ENCODE results near the gene ZNF639. TPM values are rescaled to one million over a fixed set of nuclear protein-coding genes. Genes with fewer than 3 reads are reported as not detected.

The ZNF639 gene
- total RNA-seq, 2 donors from 2014 or later: 41.1 to 42.0 TPM

DNA sequence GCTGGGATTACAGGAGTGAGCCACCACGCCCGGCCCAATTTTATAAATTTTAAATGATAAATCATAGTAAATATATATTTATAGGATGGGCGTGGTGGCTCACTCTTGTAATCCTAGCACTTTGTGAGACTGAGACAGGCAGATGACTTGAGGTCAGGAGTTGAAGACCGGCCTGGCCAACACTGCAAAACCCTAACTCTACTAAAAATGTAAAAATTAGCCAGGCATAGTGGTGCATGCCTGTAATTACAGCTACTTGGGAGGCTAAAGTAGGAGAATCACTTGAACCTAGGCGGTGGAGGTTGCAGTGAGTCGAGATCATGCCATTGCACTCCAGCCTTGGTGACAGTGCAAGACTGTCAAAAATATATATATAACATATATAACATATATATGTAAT, 51.1 kb downstream of the ZNF639 start:
- Mint-ChIP-seq H3K9me3 (no peaks in the 10 kb centered on the region), H3K27ac (no peak overlapping the region), H3K4me1 (no peaks in the 10 kb centered on the region), H3K4me3 (no peak overlapping the region), H3K36me3 (ENCODE audit: low read depth) (peaks cover 27% of the 10 kb centered on the region), H3K27me3 (ENCODE audit: insufficient read depth) (no peaks in the 10 kb centered on the region)
- no peak overlapping the region for H3K27ac ChIP-seq (ENCODE audit: low read depth, low read length)
- WGBS, 2 experiments (ENCODE audit: insufficient coverage in 1 of 2, insufficient read length in 1 of 2): 96 to 100% methylated on average over 1 to 3 of the region's 6 CpGs
- no peaks in the 10 kb centered on the region for H3K4me1 ChIP-seq (ENCODE audit: control insufficient read depth, insufficient read depth, low read length)
- no peaks in the 10 kb centered on the region for H3K27me3 ChIP-seq (ENCODE audit: control insufficient read depth, insufficient read depth, low read length, poor library complexity, severe bottlenecking)
- DNase-seq: no peak
- TF ChIP-seq, protein P1, sequence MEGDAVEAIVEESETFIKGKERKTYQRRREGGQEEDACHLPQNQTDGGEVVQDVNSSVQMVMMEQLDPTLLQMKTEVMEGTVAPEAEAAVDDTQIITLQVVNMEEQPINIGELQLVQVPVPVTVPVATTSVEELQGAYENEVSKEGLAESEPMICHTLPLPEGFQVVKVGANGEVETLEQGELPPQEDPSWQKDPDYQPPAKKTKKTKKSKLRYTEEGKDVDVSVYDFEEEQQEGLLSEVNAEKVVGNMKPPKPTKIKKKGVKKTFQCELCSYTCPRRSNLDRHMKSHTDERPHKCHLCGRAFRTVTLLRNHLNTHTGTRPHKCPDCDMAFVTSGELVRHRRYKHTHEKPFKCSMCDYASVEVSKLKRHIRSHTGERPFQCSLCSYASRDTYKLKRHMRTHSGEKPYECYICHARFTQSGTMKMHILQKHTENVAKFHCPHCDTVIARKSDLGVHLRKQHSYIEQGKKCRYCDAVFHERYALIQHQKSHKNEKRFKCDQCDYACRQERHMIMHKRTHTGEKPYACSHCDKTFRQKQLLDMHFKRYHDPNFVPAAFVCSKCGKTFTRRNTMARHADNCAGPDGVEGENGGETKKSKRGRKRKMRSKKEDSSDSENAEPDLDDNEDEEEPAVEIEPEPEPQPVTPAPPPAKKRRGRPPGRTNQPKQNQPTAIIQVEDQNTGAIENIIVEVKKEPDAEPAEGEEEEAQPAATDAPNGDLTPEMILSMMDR (conservative IDR thresholded peaks at IDR 0.05): peak; percentile 54
- peaks cover 29% of the 10 kb centered on the region for H3K36me3 ChIP-seq (ENCODE audit: control insufficient read depth, insufficient read depth, low read length)
- H3K4me3 ChIP-seq (ENCODE audit: low read length): no peak overlapping the region
- H3K9me3 ChIP-seq (ENCODE audit: control insufficient read depth, low read length): no peaks in the 10 kb centered on the region
- H3K9ac ChIP-seq (ENCODE audit: extremely low read depth, low read length, poor library complexity, severe bottlenecking): no peak overlapping the region

- Mint-ChIP-seq H3K27me3 (ENCODE audit: insufficient read depth) (no peaks in the 10 kb centered on the region), H3K9me3 (no peaks in the 10 kb centered on the region), H3K4me1 (no peaks in the 10 kb centered on the region), H3K36me3 (ENCODE audit: low read depth) (peaks cover 35% of the 10 kb centered on the region), H3K4me3 (no peak overlapping the region), H3K27ac (no peak overlapping the region)
- no peak for DNase-seq
- Histone ChIP-seq H3K4me3 (ENCODE audit: low read length) (no peak overlapping the region), H3K27me3 (ENCODE audit: control insufficient read depth, insufficient read depth, low read length, poor library complexity, severe bottlenecking) (no peaks in the 10 kb centered on the region), H3K36me3 (ENCODE audit: control insufficient read depth, insufficient read depth, low read length) (peaks cover 38% of the 10 kb centered on the region), H3K27ac (ENCODE audit: low read depth, low read length) (no peak overlapping the region), H3K4me1 (ENCODE audit: control insufficient read depth, insufficient read depth, low read length) (no peaks in the 10 kb centered on the region), H3K9me3 (ENCODE audit: control insufficient read depth, low read length) (no peaks in the 10 kb centered on the region), H3K9ac (ENCODE audit: extremely low read depth, low read length, poor library complexity, severe bottlenecking) (no peak overlapping the region)
- 92 to 93% methylated on average over 6 to 12 of the region's 12 CpGs for WGBS, 2 experiments (ENCODE audit: insufficient coverage in 1 of 2, insufficient read length in 1 of 2)
- TF ChIP-seq, protein P1 (conservative IDR thresholded peaks at IDR 0.05): no peak
Observed at GRCh38 chr3:179375091-179375999, 52.5 kb downstream of the ZNF639 start.

- no peak overlapping the region for H3K27ac ChIP-seq (ENCODE audit: low read depth, low read length)
- H3K9ac ChIP-seq (ENCODE audit: extremely low read depth, low read length, poor library complexity, severe bottlenecking): no peak overlapping the region
- H3K9me3 ChIP-seq (ENCODE audit: control insufficient read depth, low read length): no peaks in the 10 kb centered on the region
- peaks cover 48% of the 10 kb centered on the region for H3K36me3 ChIP-seq (ENCODE audit: control insufficient read depth, insufficient read depth, low read length)
- TF ChIP-seq, protein P1 (conservative IDR thresholded peaks at IDR 0.05): no peak
- no peak overlapping the region for H3K4me3 Mint-ChIP-seq
- no peaks in the 10 kb centered on the region for H3K9me3 Mint-ChIP-seq
- no CpG with 5 or more reads among the region's 1 CpG for WGBS, 2 experiments (ENCODE audit: insufficient coverage in 1 of 2, insufficient read length in 1 of 2)
- H3K27me3 Mint-ChIP-seq (ENCODE audit: insufficient read depth): no peaks in the 10 kb centered on the region
- H3K4me1 ChIP-seq (ENCODE audit: control insufficient read depth, insufficient read depth, low read length): no peaks in the 10 kb centered on the region
- H3K27ac Mint-ChIP-seq: no peak overlapping the region
- no peaks in the 10 kb centered on the region for H3K4me1 Mint-ChIP-seq
- H3K36me3 Mint-ChIP-seq (ENCODE audit: low read depth): peaks cover 35% of the 10 kb centered on the region
- H3K4me3 ChIP-seq (ENCODE audit: low read length): no peak overlapping the region
- H3K27me3 ChIP-seq (ENCODE audit: control insufficient read depth, insufficient read depth, low read length, poor library complexity, severe bottlenecking): no peaks in the 10 kb centered on the region
- DNase-seq: no peak
Observed at GRCh38 chr3:179376474-179376873, 53.6 kb downstream of the ZNF639 start.

Other genes with a start within 250 kb of the ZNF639 start
- gene PIK3CA, start 174.7 kb upstream of the ZNF639 start, total RNA-seq: 10 to 100 TPM; 21.1 to 22.2 TPM
- 1 to 10 TPM; 2.4 to 2.6 TPM for gene KCNMB3, start 71.9 kb upstream of the ZNF639 start, total RNA-seq
- gene MFN1, start 24.7 kb downstream of the ZNF639 start, total RNA-seq: 10 to 100 TPM; 42.9 to 45.1 TPM
- gene GNB4, start 128.4 kb downstream of the ZNF639 start, total RNA-seq: 10 to 100 TPM; 11.9 to 13.8 TPM
- 10 to 100 TPM; 59.9 to 67.4 TPM for gene ACTL6A, start 239.9 kb downstream of the ZNF639 start, total RNA-seq

Data from endodermal cell (in vitro differentiated cells).